Eye (tissue), 1 donor: Measurements from ENCODE around the gene DNAL4.

Experiments used
- DNase-seq: peaks from one replicate; pipeline ENCODE4 v3.0.0-alpha.2; 2015

Gene DNAL4

GRCh38 chr22:38756711-38757463 lies 37.1 kb downstream of the DNAL4 start:
- peak; percentile 23 for DNase-seq

DNA sequence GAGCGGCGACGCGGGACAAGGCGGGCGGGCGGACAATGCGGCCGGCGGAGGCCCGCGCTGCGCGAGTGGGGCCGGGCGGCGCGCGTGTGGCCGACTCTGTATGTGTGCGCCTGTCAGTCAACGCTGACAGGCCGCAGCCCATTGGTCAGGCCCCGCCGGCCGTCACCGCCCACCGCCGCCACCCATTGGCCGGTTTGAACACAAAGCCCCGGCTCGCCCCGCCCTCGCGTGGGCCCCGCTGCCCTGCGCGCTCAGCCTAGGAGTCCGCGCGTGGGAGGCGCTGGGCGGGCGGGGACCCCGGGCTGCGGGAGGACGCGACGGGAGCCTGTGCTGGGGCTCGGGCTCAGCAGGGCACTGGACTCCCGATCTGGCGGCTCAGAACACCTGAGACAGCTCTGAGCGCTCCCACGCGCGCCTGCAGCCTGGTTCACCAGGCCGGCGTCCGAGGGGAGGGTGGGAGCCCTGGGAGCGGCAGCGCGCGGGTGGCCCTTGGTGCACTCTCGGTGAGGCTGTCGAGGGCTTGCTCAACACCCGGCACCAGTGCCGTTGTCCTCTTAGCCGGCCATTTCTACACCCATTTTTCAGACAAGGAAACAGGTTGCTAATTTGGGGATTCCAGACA lies 37.9 kb downstream of the DNAL4 start, which contains the start of gene SUN2:
SUN2 (minus strand) TSS at position 88 of the 622 bp plus-strand sequence. CDS start 3,370 bp downstream, outside the sequence.
- DNase-seq, result peak; percentile 95

DNA sequence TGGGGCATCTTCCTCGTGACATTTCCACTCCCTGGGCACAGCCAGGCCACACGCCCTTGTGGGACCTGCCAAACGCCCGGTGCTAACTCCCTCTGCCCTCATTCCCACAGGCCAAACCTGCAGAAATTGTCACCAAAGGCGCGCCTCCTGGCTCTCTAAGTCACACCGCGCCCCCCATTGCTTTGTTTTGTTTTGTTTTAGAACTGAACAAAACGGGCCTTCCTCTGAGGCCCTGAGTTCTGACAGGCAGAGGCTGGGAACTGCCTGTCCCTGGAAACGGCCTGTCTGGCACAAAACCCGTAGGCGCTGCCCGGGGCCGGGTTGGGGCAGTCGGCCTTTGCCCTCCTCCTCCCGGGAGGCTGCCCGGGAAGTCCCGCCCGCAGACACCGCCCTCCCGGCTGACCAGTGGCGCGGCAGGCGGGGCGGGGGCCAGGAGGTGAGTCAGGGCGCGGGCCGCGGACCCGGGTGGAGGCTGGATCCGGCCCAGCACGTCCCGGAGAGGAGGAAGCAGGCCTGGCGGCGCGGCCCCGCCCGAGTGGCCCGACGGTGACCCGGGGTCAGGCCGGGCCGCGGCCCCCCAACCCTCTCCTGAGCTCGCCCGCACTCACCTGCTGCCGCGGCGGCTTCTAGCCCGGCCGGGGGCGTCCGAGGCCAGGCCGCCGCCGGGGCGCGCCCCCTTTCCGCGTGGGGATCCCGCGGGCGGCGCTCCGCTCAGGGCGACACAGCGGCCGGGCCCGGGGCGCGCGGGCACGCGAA lies 38.6 kb downstream of the DNAL4 start:
- peak; percentile 73 for DNase-seq

- no peak for DNase-seq
These were observed 39.2 kb downstream of the DNAL4 start for GRCh38 chr22:38754751-38755154.

DNA sequence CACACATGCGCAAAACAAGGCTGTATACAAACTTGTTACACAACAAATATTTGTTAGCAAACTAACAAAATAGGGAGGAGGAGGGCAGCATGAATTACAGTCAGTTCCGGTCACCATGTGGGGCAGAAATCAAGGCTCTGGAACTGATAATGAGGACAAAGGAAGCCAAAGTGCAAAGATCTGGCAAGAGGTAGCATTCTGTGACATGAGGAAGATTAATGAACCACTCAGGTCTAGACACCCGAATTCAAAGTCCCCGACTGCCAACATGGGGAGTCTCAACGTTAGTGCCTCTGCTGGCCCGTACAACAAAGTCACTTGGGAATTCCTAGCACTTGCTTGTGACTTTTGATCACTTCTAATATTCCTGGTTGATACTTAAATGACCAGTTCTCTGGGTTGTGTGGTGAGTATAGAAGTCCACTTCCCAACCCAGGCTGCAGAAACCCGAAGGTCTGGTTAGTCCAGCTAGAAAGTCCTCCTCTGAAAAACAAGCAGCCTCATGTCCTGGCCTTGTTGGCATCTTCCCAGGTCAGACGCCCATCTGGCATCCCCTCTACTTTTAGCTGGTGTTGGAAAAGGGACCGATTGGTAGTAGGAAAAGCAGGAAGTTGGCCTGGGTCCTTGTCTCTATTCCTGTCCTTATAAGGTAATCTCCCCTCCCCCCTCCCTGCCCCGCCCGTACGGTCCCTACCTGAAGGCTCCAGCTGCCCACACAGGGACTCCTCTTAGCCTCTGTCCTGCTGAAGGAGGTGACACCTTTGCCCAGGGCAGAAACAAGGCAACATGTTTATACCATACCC lies 39.8 kb downstream of the DNAL4 start:
- DNase-seq, result no peak

DNA sequence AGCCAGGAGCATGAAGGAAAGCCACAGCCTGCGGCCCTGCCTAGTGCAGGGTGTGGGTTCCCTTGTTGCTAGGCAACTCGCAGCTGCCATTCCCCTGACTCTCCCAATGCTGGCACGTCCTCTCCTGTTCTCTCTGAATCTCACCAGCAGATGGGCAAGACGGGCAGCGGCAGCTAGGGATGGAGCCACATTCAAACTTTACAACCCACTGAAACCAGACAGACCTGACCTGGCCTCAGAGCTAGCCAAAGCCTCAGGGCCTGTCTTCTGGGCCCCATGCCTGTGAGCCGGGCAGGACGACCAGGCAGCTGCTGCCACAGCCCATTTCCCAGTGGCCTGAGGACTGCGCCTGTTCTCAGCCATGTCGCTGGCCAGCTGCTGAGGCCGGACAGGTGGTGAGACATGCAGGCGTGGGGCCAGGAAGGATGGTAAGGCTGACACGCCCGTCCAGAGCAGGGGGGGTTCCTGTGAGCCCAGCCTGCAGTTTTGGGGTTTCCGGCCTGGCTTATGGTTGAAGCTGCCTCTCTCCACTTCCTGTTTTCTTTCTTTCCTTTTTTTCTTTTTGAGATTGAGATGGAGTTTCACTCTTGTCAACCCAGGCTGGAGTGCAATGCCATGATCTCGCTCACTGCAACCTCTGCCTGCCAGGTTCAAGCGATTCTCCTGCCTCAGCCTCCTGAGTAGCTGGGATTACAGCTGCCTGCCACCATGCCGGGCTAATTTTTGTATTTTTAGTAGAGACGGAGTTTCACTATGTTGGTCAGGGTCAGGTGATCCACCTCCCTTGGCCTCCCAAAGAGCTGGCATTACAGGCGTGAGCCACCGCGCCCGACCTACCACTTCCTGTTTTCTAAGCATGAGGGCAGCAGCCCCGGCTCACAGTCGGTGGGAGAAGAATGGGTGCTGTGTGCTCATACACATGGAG lies 42.3 kb downstream of the DNAL4 start:
- no peak for DNase-seq

GRCh38 chr22:38751066-38751421 lies 42.9 kb downstream of the DNAL4 start:
- DNase-seq, result no peak

- DNase-seq, result no peak
These were observed 43.3 kb downstream of the DNAL4 start for GRCh38 chr22:38750638-38751037.

DNA sequence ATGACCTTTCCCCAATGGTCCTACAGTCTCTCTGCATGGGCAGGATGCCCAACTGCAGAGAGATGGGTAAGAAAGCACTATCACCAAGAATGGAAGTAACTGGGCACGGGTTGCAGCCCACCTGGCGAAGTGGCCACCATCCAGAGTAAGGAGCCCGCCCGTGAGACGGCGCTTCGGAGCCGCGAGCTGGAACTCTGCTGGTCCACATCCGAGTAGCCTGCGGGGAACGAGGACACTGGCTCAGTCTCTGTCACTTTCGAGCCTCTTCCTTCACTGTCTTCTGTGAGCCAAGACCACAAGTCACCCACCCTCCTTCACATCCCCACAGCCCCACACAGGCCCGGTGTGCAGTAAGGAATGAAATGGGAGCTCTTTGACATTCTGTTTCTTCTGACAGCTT lies 43.8 kb downstream of the DNAL4 start:
- no peak for DNase-seq

GRCh38 chr22:38748487-38749136 lies 45.3 kb downstream of the DNAL4 start:
- no peak for DNase-seq

- DNase-seq, result no peak
These were observed 48.1 kb downstream of the DNAL4 start for GRCh38 chr22:38745676-38746460.

GRCh38 chr22:38744981-38745380 lies 49.0 kb downstream of the DNAL4 start:
- DNase-seq, result peak; percentile 24

DNA sequence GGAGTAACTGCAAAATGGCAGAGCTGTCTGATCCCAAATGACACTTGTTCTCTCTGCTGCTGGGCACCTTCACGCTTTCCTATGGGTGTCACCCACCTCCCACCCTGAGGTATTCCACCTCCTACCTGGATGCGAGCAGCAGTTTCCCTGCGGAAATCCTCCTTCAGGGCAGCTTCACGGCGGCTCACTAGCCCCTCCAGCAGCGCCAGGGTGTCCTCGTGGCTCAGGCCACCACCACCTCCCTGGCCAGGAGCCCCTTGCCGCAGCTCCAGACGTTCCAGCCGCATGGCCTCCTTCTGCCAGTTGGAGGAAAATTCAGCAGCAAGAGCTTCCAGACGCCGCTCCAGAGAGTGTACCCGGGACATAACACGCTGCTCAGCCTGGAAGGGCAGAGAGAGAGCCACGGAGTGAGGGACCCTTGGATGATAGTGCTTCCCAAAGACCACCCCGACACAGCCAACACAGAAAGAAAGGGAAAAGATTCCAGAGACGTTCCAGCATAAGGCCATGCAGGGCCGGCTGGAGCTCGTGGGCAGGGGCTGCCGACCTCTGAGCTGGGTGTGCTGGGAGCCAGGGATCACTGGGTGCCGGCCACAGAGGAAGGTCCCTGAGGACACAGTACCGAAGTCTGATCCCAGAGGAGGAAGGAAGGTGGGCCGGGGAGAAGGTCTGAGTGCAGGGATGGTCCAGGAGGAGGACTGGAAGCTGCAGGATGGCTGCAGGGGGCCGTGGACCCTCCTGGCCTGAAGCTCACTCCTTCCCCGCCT lies 51.6 kb downstream of the DNAL4 start:
- DNase-seq, result no peak

DNA sequence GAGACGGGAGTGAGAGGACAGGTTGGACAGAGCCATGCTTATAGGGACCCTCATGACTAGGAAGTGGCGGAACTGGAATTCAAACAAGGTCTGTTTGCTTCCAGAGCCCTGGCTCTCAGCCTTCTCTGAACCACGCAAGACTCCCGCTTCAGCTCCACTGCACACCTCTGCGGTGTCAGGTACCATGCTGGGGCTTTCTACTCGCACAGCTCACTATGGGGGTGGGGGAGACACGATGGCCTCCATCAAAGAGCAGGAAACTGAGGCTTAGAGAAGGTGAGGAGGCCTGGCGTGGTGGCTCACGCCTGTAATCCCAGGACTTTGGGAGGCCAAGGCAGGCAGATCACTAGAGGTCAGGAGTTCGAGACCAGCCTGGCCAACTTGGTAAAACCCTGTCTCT lies 52.4 kb downstream of the DNAL4 start:
- DNase-seq, result no peak

DNA sequence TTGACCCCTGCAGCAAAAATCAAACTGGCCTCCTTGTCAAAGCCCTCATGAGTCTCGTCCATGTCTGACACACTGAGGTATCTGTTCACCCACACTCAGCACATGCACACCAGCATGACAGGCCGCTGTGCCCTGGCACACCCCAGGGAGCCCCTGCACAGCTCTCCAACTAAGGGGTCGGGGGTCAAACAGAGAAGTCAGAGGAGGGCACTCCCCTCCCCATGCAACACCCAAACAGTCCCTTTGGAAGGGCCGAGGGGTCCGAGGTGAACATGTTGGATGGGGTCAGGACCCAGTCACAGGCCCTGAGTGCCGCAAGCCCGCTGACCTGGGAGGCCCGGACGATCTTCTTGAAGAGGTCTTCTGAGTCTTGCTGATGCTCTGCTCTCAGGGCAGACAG lies 52.8 kb downstream of the DNAL4 start:
- DNase-seq, result no peak

DNA sequence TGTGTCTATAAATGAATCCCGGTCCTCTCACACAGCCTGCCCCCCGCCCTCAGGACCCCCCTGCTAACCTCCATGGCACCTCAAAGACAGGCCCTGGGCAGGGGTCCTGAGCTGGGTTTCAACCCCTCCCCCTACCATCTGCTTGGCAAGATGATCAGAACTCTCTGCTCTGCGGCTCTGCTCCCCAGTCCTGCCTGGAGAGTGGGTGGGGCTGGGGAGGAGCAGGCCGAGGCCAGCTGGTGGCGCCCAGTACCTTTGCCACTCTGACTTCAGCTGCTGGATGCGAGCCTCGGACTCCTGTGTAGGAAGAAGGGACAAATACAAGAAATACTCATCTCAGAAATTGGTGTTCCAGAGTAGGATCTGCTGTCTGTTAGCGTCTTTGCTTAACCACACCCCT lies 53.2 kb downstream of the DNAL4 start:
- no peak for DNase-seq

GRCh38 chr22:38740116-38740723 lies 53.7 kb downstream of the DNAL4 start:
- DNase-seq, result no peak

GRCh38 chr22:38739300-38740055 lies 54.5 kb downstream of the DNAL4 start:
- DNase-seq, result no peak
